Right forelimb (tissue), 1 donor: Measurements from ENCODE around the gene CDKN1A.
"Not testable (repeated sequence)": the region's sequence is repeated elsewhere in the genome, so short reads cannot be mapped to it uniquely, and the experiment has no call there.

Source experiments
- DNase-seq: peaks from one replicate; pipeline ENCODE4 v3.0.0-alpha.2; 2018

Gene CDKN1A

GRCh38 chr6:36722879-36723278 is 44.4 kb downstream of the CDKN1A start:
- no peak for DNase-seq

GRCh38 chr6:36723992-36724391 is 45.5 kb downstream of the CDKN1A start:
- not testable (repeated sequence) for DNase-seq

GRCh38 chr6:36724514-36725390 is 46.2 kb downstream of the CDKN1A start:
- DNase-seq: no peak

GRCh38 chr6:36725581-36725980 is 47.1 kb downstream of the CDKN1A start:
- no peak for DNase-seq

GRCh38 chr6:36727505-36728021 is 49.0 kb downstream of the CDKN1A start:
- DNase-seq: no peak

- DNase-seq: no peak
These were observed 50.0 kb downstream of the CDKN1A start for GRCh38 chr6:36728289-36729160.

- DNase-seq: no peak
These were observed 50.6 kb downstream of the CDKN1A start for GRCh38 chr6:36729161-36729524.

GRCh38 chr6:36730424-36731380 is 52.2 kb downstream of the CDKN1A start:
- DNase-seq: no peak

GRCh38 chr6:36731622-36732310 is 53.3 kb downstream of the CDKN1A start:
- DNase-seq: no peak

- no peak for DNase-seq
These were observed 54.8 kb downstream of the CDKN1A start for GRCh38 chr6:36733300-36733699.

GRCh38 chr6:36734486-36735060 is 56.1 kb downstream of the CDKN1A start:
- no peak for DNase-seq

GRCh38 chr6:36735110-36736071 is 56.9 kb downstream of the CDKN1A start:
- peak; percentile 92 for DNase-seq
